ENCODE results near the gene PINK1.

DNA sequence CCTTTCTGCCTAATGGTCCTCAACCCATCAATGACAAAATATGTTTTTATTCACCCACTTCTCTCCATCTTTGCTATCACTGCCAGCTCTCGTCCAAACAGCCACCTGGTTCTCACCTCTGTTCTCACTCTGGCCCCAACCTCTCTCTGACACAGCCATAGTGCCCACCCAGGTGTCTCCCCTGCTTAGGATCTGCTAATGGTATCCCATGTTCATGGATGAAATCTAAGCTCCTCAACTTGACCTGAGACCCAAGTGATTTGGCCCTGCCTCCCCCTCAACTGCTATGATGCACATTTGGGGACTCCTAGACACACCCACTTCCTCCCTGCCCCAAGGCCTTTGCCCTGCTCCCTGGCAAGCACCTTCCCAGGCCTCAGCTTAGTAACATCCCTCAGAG is 58.6 kb downstream of the PINK1 start:
- TF ChIP-seq, protein P1, sequence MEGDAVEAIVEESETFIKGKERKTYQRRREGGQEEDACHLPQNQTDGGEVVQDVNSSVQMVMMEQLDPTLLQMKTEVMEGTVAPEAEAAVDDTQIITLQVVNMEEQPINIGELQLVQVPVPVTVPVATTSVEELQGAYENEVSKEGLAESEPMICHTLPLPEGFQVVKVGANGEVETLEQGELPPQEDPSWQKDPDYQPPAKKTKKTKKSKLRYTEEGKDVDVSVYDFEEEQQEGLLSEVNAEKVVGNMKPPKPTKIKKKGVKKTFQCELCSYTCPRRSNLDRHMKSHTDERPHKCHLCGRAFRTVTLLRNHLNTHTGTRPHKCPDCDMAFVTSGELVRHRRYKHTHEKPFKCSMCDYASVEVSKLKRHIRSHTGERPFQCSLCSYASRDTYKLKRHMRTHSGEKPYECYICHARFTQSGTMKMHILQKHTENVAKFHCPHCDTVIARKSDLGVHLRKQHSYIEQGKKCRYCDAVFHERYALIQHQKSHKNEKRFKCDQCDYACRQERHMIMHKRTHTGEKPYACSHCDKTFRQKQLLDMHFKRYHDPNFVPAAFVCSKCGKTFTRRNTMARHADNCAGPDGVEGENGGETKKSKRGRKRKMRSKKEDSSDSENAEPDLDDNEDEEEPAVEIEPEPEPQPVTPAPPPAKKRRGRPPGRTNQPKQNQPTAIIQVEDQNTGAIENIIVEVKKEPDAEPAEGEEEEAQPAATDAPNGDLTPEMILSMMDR (conservative IDR thresholded peaks at IDR 0.05 in 1 of 2, IDR thresholded peaks at IDR 0.05 in 1 of 2; ENCODE audit: low read depth in 1 of 2, low read length in 2 of 2) = no peak
- TF ChIP-seq EZH2 (IDR thresholded peaks at IDR 0.05; ENCODE audit: low read length, missing control alignments) = no peak
